Measurements from ENCODE around the gene RPAIN. TPM values are rescaled to one million over a fixed set of nuclear protein-coding genes. Genes with fewer than 3 reads are reported as not detected.

RPAIN gene
- polyA plus RNA-seq, 3 donors, result 18.9 to 31.9 (median 20.5) TPM

DNA sequence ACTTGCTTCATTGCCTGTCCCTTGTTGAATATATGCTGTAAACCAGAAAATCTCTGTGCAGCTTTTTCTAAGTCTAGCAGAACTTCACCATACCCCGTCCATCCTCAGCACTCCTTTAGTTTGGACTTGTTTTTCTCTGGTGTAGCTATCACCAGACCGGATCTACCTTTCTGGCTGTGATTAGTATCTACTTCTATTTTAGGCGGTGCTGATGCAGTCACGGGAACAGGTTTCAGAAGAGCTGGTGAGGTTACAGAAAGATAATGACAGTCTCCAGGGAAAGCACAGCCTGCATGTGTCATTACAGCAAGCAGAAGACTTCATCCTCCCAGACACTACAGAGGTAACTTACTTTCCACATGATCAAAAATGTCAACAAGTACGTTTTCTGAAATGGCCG lies 46.9 kb upstream of the RPAIN start:
- peak overlapping the region in 1 of 7 donors; percentile 67 for H3K27ac Mint-ChIP-seq
- no peaks in the 10 kb centered on the region for H3K4me1 Mint-ChIP-seq
- H3K9me3 Mint-ChIP-seq, result no peaks in the 10 kb centered on the region

GRCh38 chr17:5378566-5379207 lies 41.3 kb upstream of the RPAIN start:
- no peaks in the 10 kb centered on the region for H3K27me3 ChIP-seq (ENCODE audit: control insufficient read depth in 2 of 2, insufficient read depth in 2 of 2, low read length in 2 of 2)
- intact Hi-C loops (cut with micrococcal nuclease), result no loop called here
- H3K36me3 Mint-ChIP-seq, result peaks cover 79 to 87% of the 10 kb centered on the region in 2 donors
- peak overlapping the region in 6 of 7 donors; percentile 5 to 72 (median 21) for H3K27ac Mint-ChIP-seq
- H3K4me2 ChIP-seq (replicated peaks; ENCODE audit: extremely low read depth, low read length, poor library complexity, severe bottlenecking), result no peak overlapping the region
- no peaks in the 10 kb centered on the region for H3K4me1 ChIP-seq (ENCODE audit: control insufficient read depth in 1 of 2, insufficient read depth in 2 of 2, low read length in 2 of 2)
- DNase-seq, result no peak
- WGBS (ENCODE audit: insufficient coverage), result 61% methylated on average over 3 of the region's 3 CpGs
- no peak overlapping the region for H2AFZ ChIP-seq (ENCODE audit: insufficient read depth, low read depth, low read length, poor library complexity, severe bottlenecking)
- no peaks in the 10 kb centered on the region for H3K9me3 ChIP-seq (replicated peaks in 1 of 2; ENCODE audit: control insufficient read depth in 1 of 2, insufficient read depth in 1 of 2, low read length in 2 of 2)
- H3K4me3 ChIP-seq (replicated peaks in 1 of 3; ENCODE audit: low read depth in 2 of 3, low read length in 3 of 3), result no peak overlapping the region
- H3K9ac ChIP-seq (ENCODE audit: insufficient read depth, low read length, poor library complexity, severe bottlenecking), result no peak overlapping the region
- no peak for TF ChIP-seq CTCF (IDR thresholded peaks at IDR 0.05)
- no peaks in the 10 kb centered on the region for H3K9me3 Mint-ChIP-seq
- H3K27ac ChIP-seq (ENCODE audit: low read depth in 1 of 2, low read length in 2 of 2), result no peak overlapping the region
- H3K36me3 ChIP-seq (replicated peaks in 1 of 2; ENCODE audit: control insufficient read depth in 1 of 2, insufficient read depth in 2 of 2, low read length in 2 of 2), result peaks cover 93 to 96% of the 10 kb centered on the region in 2 donors
- H3K79me2 ChIP-seq (ENCODE audit: insufficient read depth, low read length), result no peaks in the 10 kb centered on the region
- peaks cover 3% of the 10 kb centered on the region for H3K4me1 Mint-ChIP-seq
- H3K27me3 Mint-ChIP-seq (ENCODE audit: low read depth in 3 of 3), result peaks cover 0 to 1% (median 0%) of the 10 kb centered on the region in 3 donors
- H4K20me1 ChIP-seq (ENCODE audit: insufficient read depth, low read length), result no peaks in the 10 kb centered on the region
- H3K4me3 Mint-ChIP-seq, result no peak overlapping the region

More for the DNA sequence above, 46.9 kb upstream of the RPAIN start:
- Histone ChIP-seq H3K9ac (ENCODE audit: insufficient read depth, low read length, poor library complexity, severe bottlenecking) (no peak overlapping the region), H3K4me1 (ENCODE audit: control insufficient read depth in 1 of 2, insufficient read depth in 2 of 2, low read length in 2 of 2) (no peaks in the 10 kb centered on the region), H3K79me2 (ENCODE audit: insufficient read depth, low read length) (no peaks in the 10 kb centered on the region), H3K36me3 (replicated peaks in 1 of 2; ENCODE audit: control insufficient read depth in 1 of 2, insufficient read depth in 2 of 2, low read length in 2 of 2) (peaks cover 81 to 96% of the 10 kb centered on the region in 2 donors), H3K27me3 (ENCODE audit: control insufficient read depth in 2 of 2, insufficient read depth in 2 of 2, low read length in 2 of 2) (no peaks in the 10 kb centered on the region), H4K20me1 (ENCODE audit: insufficient read depth, low read length) (no peaks in the 10 kb centered on the region), H3K9me3 (replicated peaks in 1 of 2; ENCODE audit: control insufficient read depth in 1 of 2, insufficient read depth in 1 of 2, low read length in 2 of 2) (no peaks in the 10 kb centered on the region), H3K4me3 (replicated peaks in 1 of 3; ENCODE audit: low read depth in 2 of 3, low read length in 3 of 3) (no peak overlapping the region), H3K27ac (ENCODE audit: low read depth in 1 of 2, low read length in 2 of 2) (no peak overlapping the region), H2AFZ (ENCODE audit: insufficient read depth, low read depth, low read length, poor library complexity, severe bottlenecking) (no peak overlapping the region), H3K4me2 (replicated peaks; ENCODE audit: extremely low read depth, low read length, poor library complexity, severe bottlenecking) (no peak overlapping the region)
- WGBS (ENCODE audit: insufficient coverage), result 100% methylated on average over 1 of the region's 6 CpGs
- intact Hi-C loops (cut with micrococcal nuclease), result no loop called here
- no peak for TF ChIP-seq CTCF (IDR thresholded peaks at IDR 0.05)
- Mint-ChIP-seq H3K27me3 (ENCODE audit: low read depth in 3 of 3) (no peaks in the 10 kb centered on the region), H3K4me3 (no peak overlapping the region), H3K36me3 (peaks cover 70 to 87% of the 10 kb centered on the region in 2 donors)
- no peak for DNase-seq
